NCI-H187 (cell line): ENCODE data around the gene EFHC2.

Experiments used
- DNase-seq, 2 experiments: peaks; one replicate each; lab custom pipeline; 2025; lab: John Stamatoyannopoulos, UW

EFHC2 gene, protein sequence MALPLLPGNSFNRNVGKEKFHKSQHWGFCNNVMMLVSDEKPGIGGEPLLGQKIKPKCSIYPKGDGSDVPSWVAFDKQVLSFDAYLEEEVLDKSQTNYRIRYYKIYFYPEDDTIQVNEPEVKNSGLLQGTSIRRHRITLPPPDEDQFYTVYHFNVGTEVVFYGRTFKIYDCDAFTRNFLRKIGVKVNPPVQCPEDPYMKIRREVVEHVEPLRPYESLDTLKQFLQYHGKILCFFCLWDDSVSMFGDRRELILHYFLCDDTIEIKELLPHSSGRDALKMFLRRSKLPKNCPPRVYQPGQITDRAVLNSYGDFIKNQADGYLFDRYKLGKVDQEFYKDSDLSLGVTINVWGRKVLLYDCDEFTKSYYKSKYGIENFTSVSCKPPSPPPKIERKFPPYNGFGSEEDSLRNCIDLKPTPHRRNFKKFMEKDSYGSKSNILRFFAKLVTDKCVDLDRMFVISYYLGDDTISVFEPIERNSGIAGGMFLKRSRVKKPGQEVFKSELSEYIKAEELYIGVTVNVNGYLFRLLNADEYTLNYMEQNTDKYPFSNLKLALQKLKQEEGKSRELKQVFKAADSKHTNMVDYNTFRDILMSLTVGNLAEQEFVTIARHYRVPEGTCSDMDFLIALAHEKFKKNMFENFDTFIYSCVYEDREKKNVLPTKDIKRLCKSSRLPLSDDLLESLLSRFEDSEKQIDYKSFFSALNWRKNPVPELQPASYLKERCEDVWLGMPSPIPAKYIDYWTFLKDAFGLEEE

GRCh38 chrX:44343412-44344141, at the start of gene EFHC2:
Gene EFHC2, minus strand, starts transcription at chrX:44343672. Its CDS starts 84 bp downstream, at chrX:44343588.
- DNase-seq: no peak

GRCh38 chrX:44392767-44393166, 49.3 kb upstream of the EFHC2 start:
- DNase-seq: no peak

GRCh38 chrX:44384688-44385338, 41.3 kb upstream of the EFHC2 start:
- DNase-seq: no peak

DNA sequence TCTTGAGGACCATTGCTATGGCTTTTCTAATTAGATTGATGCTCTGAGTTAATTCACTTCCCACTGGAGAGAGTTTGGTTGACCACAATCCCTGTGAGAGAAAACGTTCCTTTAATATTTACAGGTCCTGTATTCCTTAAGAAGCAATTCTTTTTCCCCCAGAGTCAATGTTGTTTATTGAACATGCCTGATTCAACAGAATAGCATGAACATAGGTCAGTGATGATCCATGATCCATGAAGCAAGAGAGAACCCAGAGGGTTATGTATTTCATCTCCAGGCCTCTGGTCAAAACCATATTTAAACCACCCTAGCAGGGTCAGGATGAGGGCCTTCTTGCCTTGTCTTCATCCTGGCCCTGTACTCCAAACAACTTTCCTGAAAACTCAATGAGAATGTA, 39.4 kb upstream of the EFHC2 start:
- no peak for DNase-seq

- DNase-seq: no peak
Observed at GRCh38 chrX:44352758-44353157, 9.3 kb upstream of the EFHC2 start.

GRCh38 chrX:44349561-44349960, 6.1 kb upstream of the EFHC2 start:
- DNase-seq: no peak

DNA sequence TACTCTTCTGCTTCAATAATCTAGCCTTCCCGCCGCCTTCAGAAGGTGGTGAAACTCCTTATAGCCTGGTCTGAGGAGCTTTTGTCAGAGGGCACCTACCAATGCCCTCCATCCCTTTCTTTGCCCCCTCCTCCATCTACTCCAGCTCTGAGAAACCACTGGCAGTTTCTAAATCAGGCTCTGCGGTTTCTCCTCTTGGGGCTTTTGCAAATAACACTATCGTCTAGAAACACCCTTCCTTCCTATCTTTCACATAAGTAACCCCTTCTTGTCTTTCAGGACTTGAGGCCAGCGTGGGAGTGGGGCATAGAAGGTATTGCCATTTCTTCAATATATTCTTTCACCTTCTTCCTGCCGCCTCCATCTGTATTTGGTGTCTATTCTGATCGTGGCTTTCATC, 1.2 kb upstream of the EFHC2 start:
- DNase-seq: no peak

DNA sequence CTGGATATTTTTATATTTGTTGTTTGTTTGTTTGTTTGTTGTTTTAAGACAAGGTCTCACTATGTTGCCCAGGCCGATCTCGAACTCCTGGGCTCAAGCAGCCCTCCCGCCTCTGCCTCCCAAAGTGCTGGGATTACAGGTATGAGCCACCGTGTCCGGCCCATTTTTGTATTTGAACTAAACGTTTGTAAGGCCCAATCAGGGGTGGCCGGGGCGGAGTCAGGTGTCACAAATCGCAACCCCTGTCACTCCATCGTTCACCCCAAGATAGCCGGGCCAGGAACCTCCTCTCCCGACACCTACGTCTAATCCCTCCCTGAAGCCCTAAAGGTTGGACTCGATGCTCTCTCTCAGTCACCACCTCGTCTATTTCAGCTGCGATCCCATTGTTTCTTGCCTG, 722 bp upstream of the EFHC2 start:
- no peak for DNase-seq

DNA sequence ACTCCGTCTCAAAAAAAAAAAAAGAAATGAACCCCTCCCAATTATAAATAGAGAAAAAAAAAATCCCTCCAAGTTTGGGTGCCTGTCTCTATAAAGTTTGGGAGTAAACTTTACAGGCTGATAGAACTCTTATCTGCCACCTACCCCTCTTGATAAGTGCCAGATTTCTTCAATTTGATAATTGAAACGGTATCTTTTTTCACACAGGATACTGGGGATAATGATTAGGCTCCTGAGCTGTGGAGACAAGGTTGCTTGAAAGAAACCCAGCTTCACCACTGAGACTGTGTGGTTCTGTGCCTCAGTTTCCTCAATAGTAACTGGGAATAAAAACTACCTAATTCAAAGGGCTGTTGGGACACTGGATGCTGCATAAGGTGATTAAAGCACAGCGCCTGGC, 606 bp downstream of the EFHC2 start:
- no peak for DNase-seq

- no peak for DNase-seq
Observed at GRCh38 chrX:44338361-44338760, 5.1 kb downstream of the EFHC2 start.

GRCh38 chrX:44332437-44332836, 11.0 kb downstream of the EFHC2 start:
- DNase-seq: no peak

DNA sequence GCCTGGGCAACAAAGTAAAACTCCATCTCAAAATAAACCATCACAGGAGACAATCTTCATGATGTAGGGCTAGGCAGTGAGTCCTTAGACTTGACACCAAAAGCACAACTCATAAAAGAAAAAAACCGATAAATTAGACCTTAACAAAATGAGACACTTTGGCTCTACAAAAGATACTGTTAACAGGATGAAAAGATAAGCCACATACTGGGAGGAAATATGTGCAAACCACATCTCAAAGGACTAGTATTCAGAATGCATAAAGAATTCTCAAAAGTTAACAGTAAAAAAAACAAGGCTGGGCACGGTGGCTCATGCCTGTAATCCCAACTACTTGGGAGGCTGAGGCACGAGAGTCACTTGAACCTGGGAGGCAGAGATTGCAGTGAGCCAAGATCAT, 13.2 kb downstream of the EFHC2 start:
- no peak for DNase-seq

GRCh38 chrX:44319550-44319949, 23.9 kb downstream of the EFHC2 start:
- no peak for DNase-seq

GRCh38 chrX:44317181-44317580, 26.3 kb downstream of the EFHC2 start:
- DNase-seq: no peak

DNA sequence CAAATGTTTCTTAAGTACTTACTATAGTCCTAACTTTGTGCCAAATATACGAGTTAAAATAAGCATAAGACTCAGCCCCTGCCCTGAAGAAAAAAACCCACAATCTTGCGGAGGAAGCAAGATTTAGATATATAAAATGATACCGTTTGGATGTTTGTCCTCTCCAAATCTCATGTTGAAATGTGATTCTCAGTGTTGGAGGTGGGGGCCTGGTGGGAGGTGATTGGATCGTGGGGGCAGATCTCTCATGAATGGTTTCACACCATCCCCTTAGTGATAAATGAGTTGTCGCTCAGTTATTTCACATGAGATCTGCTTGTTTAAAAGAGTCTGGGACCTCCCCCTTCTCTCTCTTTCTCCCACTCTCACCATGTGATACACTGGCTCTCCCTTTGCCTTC, 28.7 kb downstream of the EFHC2 start:
- DNase-seq: no peak

GRCh38 chrX:44314259-44314734, 29.2 kb downstream of the EFHC2 start:
- DNase-seq: no peak

- no peak for DNase-seq
Observed at GRCh38 chrX:44312421-44312820, 31.1 kb downstream of the EFHC2 start.

- no peak for DNase-seq
Observed at GRCh38 chrX:44310227-44310626, 33.2 kb downstream of the EFHC2 start.

GRCh38 chrX:44308869-44309268, 34.6 kb downstream of the EFHC2 start:
- DNase-seq: no peak

GRCh38 chrX:44306356-44306755, 37.1 kb downstream of the EFHC2 start:
- DNase-seq: no peak

DNA sequence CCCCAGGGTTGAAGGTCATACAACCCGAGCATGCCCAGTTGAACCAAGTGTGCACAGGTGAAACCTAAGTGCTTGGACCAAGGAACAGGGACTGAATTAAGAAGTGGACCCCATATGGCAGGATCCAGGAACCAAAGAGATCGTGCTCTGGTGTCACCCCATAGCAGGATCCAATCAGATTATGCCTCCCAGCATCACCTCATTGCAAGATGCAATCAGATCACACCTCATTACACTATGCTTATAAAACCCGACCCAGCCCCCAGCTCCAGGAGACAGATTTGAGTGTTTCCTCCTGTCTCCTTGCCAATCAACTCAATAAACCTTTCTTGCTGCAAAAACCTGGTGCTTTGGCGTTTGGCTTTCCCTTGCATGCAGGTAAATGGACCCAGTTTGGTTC, 37.6 kb downstream of the EFHC2 start:
- DNase-seq: no peak

GRCh38 chrX:44303119-44303518, 40.4 kb downstream of the EFHC2 start:
- no peak for DNase-seq
